Measurements from ENCODE around the gene POMP. TPM values are rescaled to one million over a fixed set of nuclear protein-coding genes. Genes with fewer than 3 reads are reported as not detected.
A peak's percentile ranks its signal among the peaks of the same experiment; 100 is the strongest.

The POMP gene, protein sequence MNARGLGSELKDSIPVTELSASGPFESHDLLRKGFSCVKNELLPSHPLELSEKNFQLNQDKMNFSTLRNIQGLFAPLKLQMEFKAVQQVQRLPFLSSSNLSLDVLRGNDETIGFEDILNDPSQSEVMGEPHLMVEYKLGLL
- total RNA-seq (2014; rRNA removed; shearing (Covaris generic)) = 198 and 203 TPM in 2 replicates

DNA sequence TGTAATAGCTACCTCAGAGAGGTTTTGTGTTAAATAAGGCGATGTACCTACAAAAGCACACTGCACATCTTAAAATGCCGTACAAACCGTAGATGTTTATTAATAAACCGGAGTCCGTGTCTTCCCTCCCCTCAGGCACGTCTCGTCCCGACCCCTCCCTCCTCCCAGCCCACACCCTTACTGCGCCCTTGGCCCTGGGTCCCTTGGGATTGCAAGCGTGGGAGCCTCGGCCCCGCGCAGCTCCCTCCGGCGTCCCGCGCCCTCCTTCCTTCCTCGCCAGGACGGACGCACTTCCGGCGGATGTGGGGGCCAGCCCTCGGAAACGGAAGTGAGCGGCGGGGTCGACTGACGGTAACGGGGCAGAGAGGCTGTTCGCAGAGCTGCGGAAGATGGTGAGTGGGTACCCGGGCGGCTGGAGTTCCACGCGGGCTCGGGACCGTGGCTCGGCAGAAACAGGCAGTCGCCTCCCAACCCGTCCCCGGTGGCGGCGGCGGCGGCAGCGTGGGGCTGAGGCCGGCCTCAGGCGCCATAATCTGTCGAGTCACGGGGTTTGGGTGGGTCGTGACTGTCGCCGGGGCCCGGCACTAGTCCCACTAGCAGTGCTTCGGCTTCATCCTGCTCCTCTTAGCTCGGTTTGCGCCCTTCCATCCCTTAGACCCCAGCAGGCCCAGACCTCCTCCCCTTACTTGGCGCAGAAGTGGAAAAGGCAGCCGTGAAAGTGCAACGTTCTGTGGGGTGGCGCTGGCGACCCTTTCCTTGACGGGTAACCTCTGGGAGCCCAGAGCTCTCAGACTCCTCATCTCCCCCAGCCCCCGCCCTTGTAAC lies at the start of gene POMP:
Gene POMP (plus strand): TSS at position 335 of the 825 bp plus-strand sequence. CDS start 55 bp downstream, at position 390.
- peak within 1 kb of the TSS; percentile 94 for H3K4me3 ChIP-seq
- H3K36me3 ChIP-seq = peaks cover 21% of the 10 kb centered on the region
- H3K4me1 ChIP-seq = no peaks in the 10 kb centered on the region
- DNase-seq = peak; percentile 96
- no peaks in the 10 kb centered on the region for H3K9me3 ChIP-seq (replicated peaks)
- peak within 1 kb of the TSS; percentile 77 for H3K27ac ChIP-seq
- no peaks in the 10 kb centered on the region for H3K27me3 ChIP-seq

DNA sequence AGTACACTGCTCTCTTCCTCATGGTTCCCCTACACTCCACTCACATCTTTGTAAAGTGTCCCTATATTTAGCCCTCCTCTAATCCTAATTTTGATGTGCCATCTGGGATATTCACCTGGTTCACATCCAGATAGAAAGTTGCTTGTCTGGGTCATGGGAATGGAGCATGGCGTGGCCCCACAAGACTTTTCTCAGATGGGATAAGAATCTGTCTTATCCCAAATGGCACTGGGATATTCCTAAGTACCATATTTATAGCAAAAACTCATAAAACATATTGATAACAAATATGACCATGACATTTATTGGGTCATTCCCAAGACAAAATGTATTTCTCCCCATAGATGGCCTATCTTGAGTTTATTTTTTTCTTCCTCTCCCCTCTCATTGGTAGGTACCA lies 49.5 kb upstream of the POMP start:
- H3K27ac ChIP-seq = no peak overlapping the region

DNA sequence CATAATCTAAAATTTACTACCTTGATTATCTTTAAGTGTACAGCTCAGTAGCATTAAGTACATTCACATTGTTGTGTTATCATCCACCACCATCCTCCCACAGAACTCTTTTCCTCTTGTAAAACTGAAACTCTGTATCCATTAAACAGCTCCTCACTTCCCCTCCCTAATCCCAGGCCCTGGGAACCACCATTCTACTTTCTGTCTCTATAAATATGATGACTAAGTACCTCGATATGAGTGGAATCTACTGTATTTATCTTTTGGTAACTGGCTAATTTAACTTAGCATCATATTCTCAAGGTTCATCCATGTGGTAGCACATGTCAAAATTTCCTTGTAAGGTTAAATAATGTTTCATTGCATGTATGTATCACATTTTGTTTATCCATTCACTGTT lies 49.0 kb upstream of the POMP start:
- Histone ChIP-seq H3K27me3 (no peaks in the 10 kb centered on the region), H3K4me1 (peaks cover 5% of the 10 kb centered on the region; the same call in 1 of the 2 replicates), H3K9me3 (replicated peaks) (no peaks in the 10 kb centered on the region), H3K36me3 (no peaks in the 10 kb centered on the region), H3K4me3 (no peak overlapping the region), H3K27ac (no peak overlapping the region)
- no peak for DNase-seq

More for the DNA sequence above, 49.5 kb upstream of the POMP start:
- H3K9me3 ChIP-seq (replicated peaks) = no peaks in the 10 kb centered on the region
- H3K4me3 ChIP-seq = no peak overlapping the region
- H3K36me3 ChIP-seq = no peaks in the 10 kb centered on the region
- DNase-seq = no peak
- no peaks in the 10 kb centered on the region for H3K27me3 ChIP-seq
- H3K4me1 ChIP-seq = peaks cover 5% of the 10 kb centered on the region; the same call in 1 of the 2 replicates

DNA sequence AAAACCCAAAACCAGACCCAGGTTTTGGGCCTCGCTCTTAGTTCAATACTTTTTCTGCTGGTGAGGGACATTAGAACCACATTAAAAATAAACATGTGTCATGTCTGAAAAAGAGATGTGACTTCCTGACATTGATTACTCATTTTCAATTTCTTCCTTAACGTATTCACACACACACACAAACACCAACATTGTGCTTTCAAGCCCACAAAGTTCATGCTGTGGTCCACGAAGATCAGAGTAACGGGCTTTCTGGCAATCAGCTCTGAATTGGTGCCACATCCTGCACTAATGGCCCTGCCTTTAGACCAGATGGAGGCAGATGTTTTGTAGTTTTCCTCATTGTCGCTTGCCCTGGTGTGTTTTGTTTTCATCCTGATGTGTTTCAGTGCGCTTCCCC lies 47.9 kb upstream of the POMP start:
- Histone ChIP-seq H3K9me3 (replicated peaks) (0 out of 2 replicates have a peak, but pooled peaks cover 1% of the 10 kb centered on the region), H3K27ac (no peak overlapping the region), H3K4me3 (no peak overlapping the region), H3K36me3 (no peaks in the 10 kb centered on the region), H3K27me3 (no peaks in the 10 kb centered on the region), H3K4me1 (peaks cover 5% of the 10 kb centered on the region; the same call in 1 of the 2 replicates)
- DNase-seq = no peak

DNA sequence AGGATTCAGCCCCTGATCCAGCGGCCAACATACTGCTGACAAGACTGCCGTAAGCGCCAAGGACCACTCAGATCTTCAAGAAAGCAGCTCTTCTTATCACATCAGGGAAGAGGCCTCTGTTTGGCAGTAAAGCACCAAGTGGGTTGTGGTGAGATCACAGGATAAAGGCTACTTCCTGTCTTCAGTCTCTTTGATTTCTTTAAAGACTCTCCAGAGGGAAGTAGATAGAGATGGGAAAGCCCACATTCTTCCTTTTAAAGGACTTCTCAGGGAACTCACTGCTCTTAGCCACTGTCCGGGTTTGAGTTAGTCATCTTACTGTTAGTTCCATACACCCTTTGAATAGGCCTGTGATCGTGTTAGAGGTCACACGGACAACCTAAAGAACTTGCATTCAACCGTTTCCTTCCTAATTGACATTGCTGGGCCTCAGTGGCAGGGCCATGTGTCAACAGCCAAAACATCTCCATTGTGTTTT lies 47.2 kb upstream of the POMP start:
- Histone ChIP-seq H3K4me3 (no peak overlapping the region), H3K9me3 (replicated peaks) (0 out of 2 replicates have a peak, but pooled peaks cover 2% of the 10 kb centered on the region), H3K36me3 (no peaks in the 10 kb centered on the region), H3K4me1 (peaks cover 5% of the 10 kb centered on the region; the same call in 1 of the 2 replicates), H3K27me3 (no peaks in the 10 kb centered on the region), H3K27ac (no peak overlapping the region)
- DNase-seq = no peak

DNA sequence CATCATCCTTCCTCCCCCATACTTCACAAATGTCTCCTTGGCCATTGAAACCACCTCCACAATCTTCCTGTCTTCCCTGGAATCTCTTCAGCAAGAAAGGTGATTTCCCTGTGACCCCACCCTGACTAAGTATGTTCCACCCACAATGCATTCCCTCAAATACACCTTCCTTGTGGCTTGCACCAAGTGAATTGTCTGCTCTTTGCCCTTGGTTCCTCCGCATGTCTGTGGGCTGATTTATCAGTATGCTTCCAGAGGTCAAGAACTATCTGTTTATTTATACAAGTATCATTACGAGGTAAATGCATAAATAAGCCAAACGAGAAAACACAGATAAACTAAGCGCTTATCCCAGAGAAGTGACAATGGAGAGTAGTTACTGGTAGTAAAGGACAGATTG lies 45.4 kb upstream of the POMP start:
- Histone ChIP-seq H3K9me3 (replicated peaks) (0 out of 2 replicates have a peak, but pooled peaks cover 2% of the 10 kb centered on the region), H3K4me1 (peaks cover 5% of the 10 kb centered on the region; the same call in 1 of the 2 replicates), H3K4me3 (no peak overlapping the region), H3K27ac (no peak overlapping the region), H3K27me3 (no peaks in the 10 kb centered on the region), H3K36me3 (no peaks in the 10 kb centered on the region)
- no peak for DNase-seq

DNA sequence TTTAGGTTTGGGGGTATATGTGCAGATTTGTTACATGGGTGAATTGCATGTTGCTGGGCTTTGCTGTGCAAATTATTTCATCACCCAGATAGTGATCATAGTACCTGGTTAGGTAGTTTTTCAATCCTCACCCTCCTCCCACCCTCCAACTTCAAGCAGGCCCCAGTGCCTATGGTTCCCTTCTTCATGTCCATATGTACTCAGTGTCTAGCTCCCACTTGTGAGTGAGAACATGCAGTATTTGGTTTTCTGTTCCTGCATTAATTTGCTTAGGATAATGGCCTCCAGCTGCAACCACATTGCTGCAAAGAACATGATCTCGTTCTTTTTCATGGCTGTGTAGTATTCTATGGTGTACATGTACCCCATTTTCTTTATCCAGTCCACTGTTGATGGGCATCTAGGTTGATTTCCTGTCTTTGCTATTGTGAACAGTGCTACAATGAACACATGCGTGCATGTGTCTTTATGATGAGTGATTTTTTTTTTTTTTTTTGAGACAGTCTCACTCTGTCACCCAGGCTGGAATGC lies 42.9 kb upstream of the POMP start:
- no peak for DNase-seq
- Histone ChIP-seq H3K4me3 (no peak overlapping the region), H3K4me1 (no peaks in the 10 kb centered on the region), H3K27me3 (no peaks in the 10 kb centered on the region; the same call in 1 of the 2 replicates), H3K9me3 (replicated peaks) (0 out of 2 replicates have a peak, but pooled peaks cover 2% of the 10 kb centered on the region), H3K36me3 (no peaks in the 10 kb centered on the region), H3K27ac (no peak overlapping the region)

DNA sequence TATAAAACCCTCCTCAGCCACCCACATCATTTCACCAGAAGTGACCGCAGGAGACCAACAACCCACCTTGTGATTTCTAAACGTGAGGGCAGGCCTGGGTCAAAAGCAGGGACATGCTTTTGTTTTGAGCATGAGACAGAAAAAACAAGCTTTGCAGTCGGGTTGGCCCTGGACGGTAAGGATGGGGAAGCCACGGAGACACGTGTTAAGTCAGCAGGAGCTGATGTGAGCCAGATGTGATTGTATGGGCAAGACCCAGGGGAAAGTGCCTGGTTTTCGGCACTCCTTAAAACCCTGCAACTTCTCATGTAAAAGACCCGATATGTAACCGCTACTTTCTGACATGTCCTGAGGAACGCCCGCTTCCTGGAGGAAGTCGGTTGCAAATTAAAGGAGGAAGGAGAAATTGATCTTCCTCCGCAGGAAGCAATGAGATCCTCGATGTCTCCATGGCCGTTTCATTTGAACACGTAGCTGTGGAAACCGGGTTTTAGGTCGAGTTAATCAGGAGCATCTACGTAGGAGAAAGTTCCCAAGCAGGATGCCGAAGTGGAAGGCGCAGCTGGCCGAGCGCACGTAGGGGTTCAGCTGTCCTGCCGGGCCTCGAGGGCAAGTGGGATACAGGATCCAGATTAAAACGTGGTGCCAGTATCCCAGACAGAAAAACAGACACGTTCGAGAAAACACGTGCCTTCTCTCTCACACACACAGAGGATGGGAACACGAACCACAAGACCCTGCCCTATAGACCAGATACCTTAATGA lies 40.5 kb upstream of the POMP start:
- H3K27me3 ChIP-seq = no peaks in the 10 kb centered on the region; the same call in 1 of the 2 replicates
- DNase-seq = no peak

DNA sequence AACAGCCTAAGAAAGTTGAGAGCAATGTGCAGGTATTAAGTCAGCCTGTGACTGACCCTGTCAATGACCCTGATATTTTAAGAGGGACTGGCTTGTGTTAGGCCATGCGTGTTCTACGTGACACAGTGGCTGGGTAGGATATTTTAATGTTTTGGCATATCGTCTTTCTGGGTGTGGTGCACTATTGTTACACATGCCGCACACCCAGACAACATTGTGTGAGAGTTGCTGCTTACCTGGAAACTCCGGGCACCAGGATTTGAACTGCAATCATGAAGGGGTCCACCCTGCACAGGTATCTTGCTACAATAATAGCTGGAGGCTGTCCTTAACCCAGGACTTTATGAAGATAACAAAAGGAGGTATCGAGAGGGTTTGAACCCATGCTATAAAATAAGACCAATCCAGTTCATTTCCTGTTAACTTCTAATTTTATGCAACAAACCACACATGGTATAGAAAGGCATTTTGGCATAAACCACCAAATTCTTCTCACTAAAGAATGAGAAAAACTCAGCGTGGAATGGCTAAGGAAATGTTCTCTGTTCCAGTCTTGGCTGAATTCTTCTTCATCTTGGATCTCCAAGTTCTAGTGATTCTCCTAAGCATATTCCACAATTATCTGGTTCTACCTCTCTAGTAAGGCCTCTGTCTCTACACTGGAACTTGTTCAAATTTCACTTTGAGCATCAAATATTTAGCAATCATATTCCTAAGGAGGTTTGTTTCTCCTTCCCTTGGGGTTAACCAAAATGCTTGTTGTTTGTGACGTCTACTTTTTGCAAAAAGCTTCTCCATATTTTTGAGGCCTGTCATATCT lies 38.7 kb upstream of the POMP start:
- H3K4me3 ChIP-seq = no peak overlapping the region
- no peak for DNase-seq
- H3K9me3 ChIP-seq (replicated peaks) = 0 out of 2 replicates have a peak, but pooled peaks cover 2% of the 10 kb centered on the region
- no peaks in the 10 kb centered on the region; the same call in 1 of the 2 replicates for H3K27me3 ChIP-seq
- H3K27ac ChIP-seq = no peak overlapping the region
- H3K4me1 ChIP-seq = no peaks in the 10 kb centered on the region
- no peaks in the 10 kb centered on the region for H3K36me3 ChIP-seq

More for the DNA sequence above, 40.5 kb upstream of the POMP start:
- 0 out of 2 replicates have a peak, but pooled peaks cover 2% of the 10 kb centered on the region for H3K9me3 ChIP-seq (replicated peaks)
- no peaks in the 10 kb centered on the region for H3K36me3 ChIP-seq
- H3K4me1 ChIP-seq = no peaks in the 10 kb centered on the region
- no peak overlapping the region for H3K27ac ChIP-seq
- no peak overlapping the region for H3K4me3 ChIP-seq

DNA sequence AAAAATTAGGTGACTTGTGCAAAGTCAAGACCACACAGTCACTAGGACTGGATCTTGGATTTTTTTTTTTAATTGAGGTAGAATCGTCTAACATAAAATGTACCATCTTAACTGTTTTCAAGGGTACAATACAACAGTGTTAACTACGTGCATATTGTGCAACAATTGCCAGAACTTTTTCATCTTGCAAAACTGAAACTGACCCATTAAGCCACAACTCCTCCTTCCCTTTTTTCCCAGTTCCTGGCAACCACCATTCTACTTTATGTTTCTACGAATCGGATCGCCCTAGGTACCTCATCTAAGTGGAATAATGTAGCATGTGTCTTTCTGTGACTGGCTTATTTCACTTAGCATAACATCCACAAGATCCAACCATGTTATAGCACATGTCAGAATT lies 37.5 kb upstream of the POMP start:
- H3K4me1 ChIP-seq = no peaks in the 10 kb centered on the region
- H3K9me3 ChIP-seq (replicated peaks) = no peaks in the 10 kb centered on the region
- no peaks in the 10 kb centered on the region; the same call in 1 of the 2 replicates for H3K27me3 ChIP-seq
- DNase-seq = no peak
- no peak overlapping the region for H3K27ac ChIP-seq
- no peak overlapping the region for H3K4me3 ChIP-seq
- H3K36me3 ChIP-seq = no peaks in the 10 kb centered on the region

DNA sequence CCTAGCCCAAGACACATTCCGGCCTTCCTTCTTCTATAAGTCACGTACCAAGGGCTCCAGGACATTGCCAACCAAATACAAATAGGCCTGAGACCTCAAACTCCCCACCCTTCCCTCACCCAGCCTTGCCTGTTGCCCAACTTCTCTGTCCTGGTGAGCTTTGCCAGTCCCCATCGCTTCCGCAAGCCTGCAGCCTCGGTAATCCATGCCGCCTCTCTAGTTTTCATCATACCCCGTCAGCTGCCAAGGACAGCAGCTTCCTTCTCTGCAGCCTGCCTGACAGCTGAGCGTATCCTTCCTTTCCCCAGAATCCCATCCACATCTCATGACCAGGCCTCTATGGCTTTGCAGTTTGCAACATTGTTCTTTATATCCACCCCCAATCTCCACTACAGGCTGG lies 36.6 kb upstream of the POMP start:
- H3K4me1 ChIP-seq = no peaks in the 10 kb centered on the region

DNA sequence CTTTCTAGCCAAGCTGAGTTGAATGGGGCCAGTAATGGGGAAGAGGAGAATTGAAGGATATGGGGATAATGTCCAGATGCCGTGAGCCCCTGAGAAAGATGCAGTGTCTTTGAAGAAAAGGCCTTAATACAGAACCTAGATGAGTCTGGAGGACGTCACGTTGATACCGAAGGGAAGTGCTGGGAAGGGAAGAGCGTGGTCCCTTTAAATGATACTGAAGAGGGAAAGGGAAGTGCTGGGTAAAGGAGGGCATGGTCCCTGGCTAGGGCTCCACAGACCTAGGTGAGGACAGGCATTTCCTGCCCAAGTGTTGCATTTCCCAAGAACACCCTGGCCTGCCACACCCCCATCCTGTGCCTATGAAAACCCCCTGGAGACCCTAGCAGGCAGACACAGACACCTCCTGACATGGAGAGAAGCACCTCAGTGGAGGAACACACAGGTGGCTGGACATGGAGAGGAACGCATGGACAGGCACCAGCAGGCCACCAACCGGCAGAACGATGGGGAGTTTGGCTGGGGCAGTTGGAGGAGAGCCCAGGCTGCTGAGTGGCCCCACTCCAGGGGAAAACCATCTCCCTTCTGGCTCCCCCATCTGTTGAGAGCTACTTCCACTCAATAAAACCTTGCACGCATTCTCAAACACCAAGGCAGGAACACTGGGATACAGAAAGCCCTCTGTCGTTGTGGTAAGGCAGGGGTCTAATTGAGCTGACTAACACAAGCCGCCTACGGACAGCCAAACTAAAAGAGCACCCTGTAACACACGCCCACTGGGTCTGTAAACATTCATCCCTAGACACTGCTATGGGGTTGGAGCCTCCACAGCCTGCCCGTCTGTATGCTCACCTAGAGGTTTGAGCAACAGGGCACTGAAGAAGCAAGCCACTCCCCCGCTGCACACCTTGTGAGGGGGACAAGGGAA lies 34.9 kb upstream of the POMP start:
- Histone ChIP-seq H3K4me1 (no peaks in the 10 kb centered on the region), H3K36me3 (no peaks in the 10 kb centered on the region), H3K4me3 (no peak overlapping the region), H3K27me3 (no peaks in the 10 kb centered on the region; the same call in 1 of the 2 replicates), H3K9me3 (replicated peaks) (no peaks in the 10 kb centered on the region), H3K27ac (no peak overlapping the region)
- DNase-seq = no peak

More for the DNA sequence above, 36.6 kb upstream of the POMP start:
- no peaks in the 10 kb centered on the region for H3K9me3 ChIP-seq (replicated peaks)
- H3K4me3 ChIP-seq = no peak overlapping the region
- H3K27ac ChIP-seq = no peak overlapping the region
- no peak for DNase-seq
- H3K36me3 ChIP-seq = no peaks in the 10 kb centered on the region
- no peaks in the 10 kb centered on the region; the same call in 1 of the 2 replicates for H3K27me3 ChIP-seq
